Keratinocyte (primary cell): ENCODE data around the gene GYG2. TPM values are rescaled to one million over a fixed set of nuclear protein-coding genes. Genes with fewer than 3 reads are reported as not detected.
A peak's percentile ranks its signal among the peaks of the same experiment; 100 is the strongest.
"Not testable (repeated sequence)": the region's sequence is repeated elsewhere in the genome, so short reads cannot be mapped to it uniquely, and the experiment has no call there.

Source experiments
- DNase-seq: peaks from one replicate; pipeline ENCODE4 v3.0.0-alpha.2; 2011; ENCODE audit warnings: low read depth, missing footprints, low spot score
- FAIRE-seq: peaks from 2 replicates; lab custom pipeline; 2011; peaks lifted over from hg19 to GRCh38; lab: Jason Lieb, UNC
- H2AFZ ChIP-seq: 2 replicates; pipeline ENCODE4 v1.6.0; 2012; ENCODE audit warnings: low read length, control low read depth, inconsistent platforms; ENCODE audit not compliant: control insufficient read depth
- H3K27ac ChIP-seq: 2 replicates; pipeline ENCODE4 v1.5.1; 2011; ENCODE audit warnings: low read length; ENCODE audit not compliant: control insufficient read depth, insufficient read depth
- H3K27me3 ChIP-seq: 3 replicates; pipeline ENCODE4 v1.6.0; 2011; ENCODE audit warnings: low read length; ENCODE audit not compliant: control insufficient read depth, insufficient read depth; ENCODE audit errors: extremely low read depth
- H3K36me3 ChIP-seq, 2 experiments: 2 replicates in 1 of 2; 3 replicates in 1 of 2; pipeline ENCODE4 v1.5.1; 2011; ENCODE audit warnings: low read length in 2 of 2, mild to moderate bottlenecking in 1 of 2; ENCODE audit not compliant: control insufficient read depth in 2 of 2, insufficient read depth in 2 of 2; ENCODE audit errors: extremely low read depth in 1 of 2
- H3K4me1 ChIP-seq: 3 replicates; pipeline ENCODE4 v1.5.1; 2011; ENCODE audit warnings: low read length; ENCODE audit not compliant: control insufficient read depth, insufficient read depth; ENCODE audit errors: extremely low read depth
- H3K4me2 ChIP-seq: 3 replicates; pipeline ENCODE4 v1.6.0; 2011; ENCODE audit warnings: low read depth, low read length; ENCODE audit not compliant: control insufficient read depth, insufficient read depth; ENCODE audit errors: extremely low read depth
- H3K4me3 ChIP-seq, 3 experiments: fragments of 200-600 bp in 1 of 3; sonication (generic) in 1 of 3; 2 replicates in 2 of 3; 3 replicates in 1 of 3; pipeline ENCODE4 v1.5.1; 2011 to 2016; ENCODE audit warnings: low read length in 3 of 3, mild to moderate bottlenecking in 3 of 3, control low read depth in 2 of 3, inconsistent platforms in 1 of 3, low read depth in 1 of 3, mixed read lengths in 1 of 3, mixed run types in 1 of 3, moderate library complexity in 1 of 3; ENCODE audit not compliant: control insufficient read depth in 2 of 3, insufficient read depth in 2 of 3; ENCODE audit errors: extremely low read depth in 1 of 3
- H3K79me2 ChIP-seq: 2 replicates; pipeline ENCODE4 v1.6.0; 2012; ENCODE audit warnings: low read length; ENCODE audit not compliant: control insufficient read depth, insufficient read depth
- H3K9ac ChIP-seq: 3 replicates; pipeline ENCODE4 v1.6.0; 2011; ENCODE audit warnings: low read length; ENCODE audit not compliant: control insufficient read depth, insufficient read depth; ENCODE audit errors: extremely low read depth
- H3K9me1 ChIP-seq: 3 replicates; pipeline ENCODE4 v1.6.0; 2011; ENCODE audit warnings: low read length; ENCODE audit not compliant: control insufficient read depth, insufficient read depth; ENCODE audit errors: extremely low read depth
- H3K9me3 ChIP-seq: 2 replicates; pipeline ENCODE4 v1.5.1; 2012; ENCODE audit warnings: low read depth, low read length; ENCODE audit not compliant: control insufficient read depth
- H4K20me1 ChIP-seq: 3 replicates; pipeline ENCODE4 v1.6.0; 2011; ENCODE audit warnings: low read length; ENCODE audit not compliant: control insufficient read depth, insufficient read depth; ENCODE audit errors: extremely low read depth
- CTCF ChIP-seq, 3 experiments: IDR thresholded peaks in 1 of 3; conservative IDR thresholded peaks in 1 of 3; optimal IDR thresholded peaks in 1 of 3; 2 replicates in 2 of 3; 3 replicates in 1 of 3; pipeline versions ENCODE3 to v1.5.1; 2011; ENCODE audit warnings: low read length in 3 of 3, mild to moderate bottlenecking in 3 of 3, moderate library complexity in 2 of 3, control low read depth in 1 of 3, inconsistent platforms in 1 of 3; ENCODE audit not compliant: insufficient read depth in 2 of 3; ENCODE audit errors: extremely low read depth in 1 of 3
- EZH2 ChIP-seq: IDR thresholded peaks from one replicate; pipeline ENCODE4 v1.6.1; 2012; ENCODE audit warnings: inconsistent platforms, mild to moderate bottlenecking, low read length, moderate library complexity
- dilution Hi-C: fragments of 300-500 bp; cut with MboI; formaldehyde crosslinking; loops from one replicate; pipeline ENCODE4 v1.7.0; 2020; ENCODE audit warnings: low sequenced_read_pairs; ENCODE audit not compliant: extremely low pct_ligation_motif_present
- polyA plus RNA-seq, 5 experiments: library from polyadenylated mRNA; depleted of rRNA in 3 of 5; stranded (reverse) in 3 of 5; stranded (forward) in 1 of 5; unstranded in 1 of 5; fragments of >200 nt; gene quantifications; 1 replicate in 1 of 5; 2 replicates in 3 of 5; 3 replicates in 1 of 5; pipeline versions ENCODE4 v1.2.1 to v1.2.3, GENCODE V29; 2011 to 2012; ENCODE audit warnings: missing spikeins in 2 of 5, low read depth in 1 of 5, low replicate concordance in 1 of 5

Gene GYG2
- polyA plus RNA-seq, 1 donor (not counting 4 experiments of a cell fraction or from before 2014, with no cell fraction given): not detected

GRCh38 chrX:2799369-2799768 lies 29.4 kb upstream of the GYG2 start:
- DNase-seq (no peak), FAIRE-seq (no peak)
- Histone ChIP-seq H3K4me1 (no peaks in the 10 kb centered on the region), H3K9ac (no peak overlapping the region), H3K4me2 (no peak overlapping the region), H3K9me3 (no peaks in the 10 kb centered on the region), H3K9me1 (no peaks in the 10 kb centered on the region), H3K27ac (no peak overlapping the region), H3K4me3 (no peak overlapping the region), H2AFZ (no peak overlapping the region), H3K36me3 (peaks cover 3 to 4% of the 10 kb centered on the region in 2 experiments), H3K27me3 (no peaks in the 10 kb centered on the region), H3K79me2 (no peaks in the 10 kb centered on the region), H4K20me1 (no peaks in the 10 kb centered on the region)
- no peak for TF ChIP-seq CTCF (optimal IDR thresholded peaks at IDR 0.05 in 1 of 3, IDR thresholded peaks at IDR 0.05 in 1 of 3, conservative IDR thresholded peaks at IDR 0.05 in 1 of 3; ENCODE audit: extremely low read depth in 1 of 3, insufficient read depth in 2 of 3, low read length in 3 of 3)
- TF ChIP-seq EZH2: no peak
- dilution Hi-C loops: no loop called here

GRCh38 chrX:2799980-2800379 lies 28.8 kb upstream of the GYG2 start:
- H3K9ac ChIP-seq, H3K4me2 ChIP-seq, H3K27me3 ChIP-seq, DNase-seq, H3K9me1 ChIP-seq, H3K36me3 ChIP-seq, H3K79me2 ChIP-seq, H4K20me1 ChIP-seq, H3K4me3 ChIP-seq, H3K9me3 ChIP-seq, H2AFZ ChIP-seq, H3K27ac ChIP-seq, dilution Hi-C loops, H3K4me1 ChIP-seq: not testable (repeated sequence)
- FAIRE-seq: peak; percentile 32

DNA sequence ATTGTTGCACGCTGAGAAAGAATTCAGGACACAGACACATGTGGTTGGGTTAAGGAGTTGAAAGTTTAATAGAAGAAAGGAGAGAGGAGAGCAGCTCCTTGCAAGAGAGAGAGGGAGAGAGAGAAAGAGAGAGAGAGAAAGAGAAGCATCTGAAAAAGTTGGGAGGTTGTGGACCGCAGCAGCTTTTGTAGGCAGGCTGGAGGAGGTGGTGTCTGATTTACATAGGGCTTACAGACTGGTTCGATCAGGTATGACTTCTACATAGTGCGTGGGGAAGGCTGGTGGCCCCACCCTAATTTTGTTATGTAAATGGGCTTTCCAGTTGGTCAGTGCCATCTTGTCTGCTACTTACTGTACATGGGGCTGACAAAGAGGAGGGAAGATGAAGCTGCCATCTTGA lies 27.5 kb upstream of the GYG2 start:
- no peak for DNase-seq
- FAIRE-seq: no peak

More for the DNA sequence above, 27.5 kb upstream of the GYG2 start:
- no peaks in the 10 kb centered on the region for H3K9me3 ChIP-seq
- no peak overlapping the region for H3K27ac ChIP-seq
- no peaks in the 10 kb centered on the region for H3K4me1 ChIP-seq
- no peaks in the 10 kb centered on the region for H3K36me3 ChIP-seq
- H4K20me1 ChIP-seq: no peaks in the 10 kb centered on the region
- H3K4me2 ChIP-seq: no peak overlapping the region
- no peaks in the 10 kb centered on the region for H3K79me2 ChIP-seq
- no peak overlapping the region for H3K4me3 ChIP-seq
- TF ChIP-seq EZH2: no peak
- no peak for TF ChIP-seq CTCF (optimal IDR thresholded peaks at IDR 0.05 in 1 of 3, IDR thresholded peaks at IDR 0.05 in 1 of 3, conservative IDR thresholded peaks at IDR 0.05 in 1 of 3; ENCODE audit: extremely low read depth in 1 of 3, insufficient read depth in 2 of 3, low read length in 3 of 3)
- no peak overlapping the region for H2AFZ ChIP-seq
- dilution Hi-C loops: no loop called here
- H3K9me1 ChIP-seq: no peaks in the 10 kb centered on the region
- no peak overlapping the region for H3K9ac ChIP-seq
- no peaks in the 10 kb centered on the region for H3K27me3 ChIP-seq
